HUES48 (cell line): ENCODE data around the gene PRRG1.

Source experiments
- H3K27ac ChIP-seq: one replicate; pipeline ENCODE4 v1.7.0; 2013; ENCODE audit warnings: low read depth, low read length, inconsistent platforms
- H3K27me3 ChIP-seq: 2 replicates; pipeline ENCODE4 v1.6.1; 2013; ENCODE audit warnings: mild to moderate bottlenecking, low read length; ENCODE audit not compliant: control insufficient read depth, insufficient read depth
- H3K36me3 ChIP-seq: 2 replicates; pipeline ENCODE4 v1.6.1; 2013; ENCODE audit warnings: low read length; ENCODE audit not compliant: control insufficient read depth, insufficient read depth
- H3K4me1 ChIP-seq: 2 replicates; pipeline ENCODE4 v1.6.1; 2013; ENCODE audit warnings: mild to moderate bottlenecking, low read length; ENCODE audit not compliant: control insufficient read depth, insufficient read depth
- H3K4me3 ChIP-seq: 2 replicates; pipeline ENCODE4 v1.5.1; 2013; ENCODE audit warnings: mild to moderate bottlenecking, low read depth, low read length
- H3K9ac ChIP-seq: 2 replicates; pipeline ENCODE4 v1.6.1; 2013; ENCODE audit warnings: mild to moderate bottlenecking, low read depth, low read length, moderate library complexity
- H3K9me3 ChIP-seq: 2 replicates; pipeline ENCODE4 v1.6.1; 2013; ENCODE audit warnings: low read length; ENCODE audit not compliant: control insufficient read depth, insufficient read depth

Gene PRRG1

GRCh38 chrX:37378404-37378803 lies 29.2 kb downstream of the PRRG1 start:
- peaks cover 31% of the 10 kb centered on the region for H3K4me1 ChIP-seq
- H3K9me3 ChIP-seq: no peaks in the 10 kb centered on the region
- H3K27ac ChIP-seq: no peak overlapping the region
- H3K36me3 ChIP-seq: no peaks in the 10 kb centered on the region
- no peak overlapping the region for H3K9ac ChIP-seq
- no peaks in the 10 kb centered on the region; the same call in 1 of the 2 replicates for H3K27me3 ChIP-seq
- H3K4me3 ChIP-seq: no peak overlapping the region

- no peaks in the 10 kb centered on the region for H3K36me3 ChIP-seq
- no peak overlapping the region for H3K9ac ChIP-seq
- H3K4me1 ChIP-seq: peaks cover 31% of the 10 kb centered on the region
- H3K27ac ChIP-seq: no peak overlapping the region
- no peak overlapping the region for H3K4me3 ChIP-seq
- no peaks in the 10 kb centered on the region; the same call in 1 of the 2 replicates for H3K27me3 ChIP-seq
- no peaks in the 10 kb centered on the region for H3K9me3 ChIP-seq
Observed at GRCh38 chrX:37378830-37379229, 29.7 kb downstream of the PRRG1 start.

DNA sequence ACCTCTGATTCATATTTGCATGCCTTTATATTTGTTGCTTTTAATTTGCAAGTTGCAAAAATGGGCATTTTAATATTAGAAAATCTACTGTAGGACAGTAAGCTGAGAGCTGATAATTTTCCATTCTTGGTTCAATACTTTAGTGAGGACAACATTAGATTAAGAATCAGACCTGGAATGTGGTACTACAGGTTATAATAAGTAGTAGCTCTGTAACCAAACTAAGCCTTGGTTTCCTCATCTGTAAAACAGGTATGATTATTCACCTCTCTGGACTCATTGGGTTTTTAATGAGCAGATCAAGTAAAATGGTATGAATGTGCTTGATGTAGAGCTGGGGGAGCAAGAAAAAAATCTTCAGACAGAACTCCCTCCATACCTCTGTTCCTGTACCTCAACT lies 31.1 kb downstream of the PRRG1 start:
- no peak overlapping the region for H3K4me3 ChIP-seq
- no peaks in the 10 kb centered on the region for H3K9me3 ChIP-seq
- no peak overlapping the region for H3K9ac ChIP-seq
- no peaks in the 10 kb centered on the region for H3K36me3 ChIP-seq
- H3K4me1 ChIP-seq: peaks cover 25% of the 10 kb centered on the region
- H3K27me3 ChIP-seq: no peaks in the 10 kb centered on the region; the same call in 1 of the 2 replicates
- H3K27ac ChIP-seq: no peak overlapping the region

DNA sequence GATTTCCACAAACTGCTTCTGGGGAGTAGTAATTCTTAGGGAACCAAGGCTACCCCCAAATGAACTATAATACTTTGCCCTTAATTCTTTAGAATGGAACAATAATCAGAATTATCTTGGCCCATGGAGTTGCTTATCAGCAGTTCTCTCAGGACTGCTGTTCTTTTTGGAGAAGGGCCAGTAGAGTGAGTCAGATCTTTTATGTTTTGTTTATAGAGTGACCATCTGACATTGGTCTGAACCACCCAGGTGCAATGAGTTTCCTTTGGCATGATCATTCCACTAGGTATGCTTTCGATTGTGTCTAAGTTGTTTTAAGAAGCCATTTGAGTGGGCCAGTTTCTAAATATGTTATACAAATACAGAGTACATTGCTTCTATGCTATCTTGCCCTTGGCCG lies 31.8 kb downstream of the PRRG1 start:
- no peak overlapping the region for H3K9ac ChIP-seq

DNA sequence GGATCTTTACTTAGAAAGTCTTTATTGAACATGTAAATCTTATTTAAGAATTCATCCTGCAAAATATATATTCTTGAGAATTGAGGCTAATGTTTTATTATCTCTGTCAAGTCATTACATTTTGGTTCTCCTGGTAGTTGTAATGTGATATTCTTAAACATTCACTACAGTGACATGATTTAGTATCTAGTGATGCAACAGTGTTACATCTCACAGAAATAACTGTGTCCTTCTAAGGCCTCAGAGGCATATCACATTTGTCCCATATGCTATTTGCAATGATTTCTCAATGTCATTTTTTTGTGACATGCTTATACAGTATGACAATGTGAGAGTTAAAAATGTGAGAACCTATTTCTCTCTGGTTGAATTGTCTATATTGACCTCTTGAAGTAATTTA lies 34.1 kb downstream of the PRRG1 start:
- Histone ChIP-seq H3K4me3 (no peak overlapping the region), H3K9ac (no peak overlapping the region), H3K27ac (no peak overlapping the region), H3K27me3 (no peaks in the 10 kb centered on the region; the same call in 1 of the 2 replicates), H3K4me1 (peaks cover 21% of the 10 kb centered on the region), H3K9me3 (no peaks in the 10 kb centered on the region), H3K36me3 (peaks cover 5% of the 10 kb centered on the region; the same call in 1 of the 2 replicates)

More for the DNA sequence above, 31.8 kb downstream of the PRRG1 start:
- H3K9me3 ChIP-seq: no peaks in the 10 kb centered on the region
- no peaks in the 10 kb centered on the region for H3K36me3 ChIP-seq
- no peak overlapping the region for H3K4me3 ChIP-seq
- no peak overlapping the region for H3K27ac ChIP-seq
- peaks cover 25% of the 10 kb centered on the region for H3K4me1 ChIP-seq
- H3K27me3 ChIP-seq: no peaks in the 10 kb centered on the region; the same call in 1 of the 2 replicates

- Histone ChIP-seq H3K9me3 (peaks cover 3% of the 10 kb centered on the region), H3K27ac (no peak overlapping the region), H3K4me1 (no peaks in the 10 kb centered on the region), H3K9ac (no peak overlapping the region), H3K36me3 (peaks cover 5% of the 10 kb centered on the region; the same call in 1 of the 2 replicates), H3K4me3 (no peak overlapping the region), H3K27me3 (no peaks in the 10 kb centered on the region; the same call in 1 of the 2 replicates)
Observed at GRCh38 chrX:37388413-37388812, 39.2 kb downstream of the PRRG1 start.

DNA sequence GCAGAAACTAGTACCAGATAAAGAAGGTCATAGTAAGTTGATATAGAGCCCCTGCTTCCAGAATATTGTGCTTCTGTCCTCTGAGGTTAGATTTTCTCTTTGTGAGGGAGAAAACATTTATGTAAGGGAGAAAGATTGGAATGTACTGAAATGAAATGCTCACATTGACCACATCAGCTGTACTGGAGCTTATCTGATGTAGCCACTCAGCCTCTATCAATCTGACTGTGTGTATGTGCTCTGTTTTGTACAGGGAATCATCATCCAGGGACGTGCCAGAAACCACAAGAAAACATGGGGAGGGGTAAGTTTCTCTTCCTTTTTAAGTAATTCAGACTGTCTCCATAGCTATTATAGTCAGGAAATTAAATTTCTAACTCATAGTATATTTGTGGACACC lies 56.8 kb downstream of the PRRG1 start:
- H3K36me3 ChIP-seq: peaks cover 18% of the 10 kb centered on the region
- no peak overlapping the region for H3K9ac ChIP-seq
- peaks cover 9% of the 10 kb centered on the region; the same call in 1 of the 2 replicates for H3K9me3 ChIP-seq
- H3K4me1 ChIP-seq: peaks cover 13% of the 10 kb centered on the region
- H3K4me3 ChIP-seq: no peak overlapping the region
- no peak overlapping the region for H3K27ac ChIP-seq
- no peaks in the 10 kb centered on the region for H3K27me3 ChIP-seq

- no peak overlapping the region for H3K9ac ChIP-seq
- H3K4me1 ChIP-seq: peaks cover 13% of the 10 kb centered on the region
- H3K27ac ChIP-seq: no peak overlapping the region
- H3K36me3 ChIP-seq: peaks cover 18% of the 10 kb centered on the region
- H3K27me3 ChIP-seq: no peaks in the 10 kb centered on the region
- peaks cover 9% of the 10 kb centered on the region; the same call in 1 of the 2 replicates for H3K9me3 ChIP-seq
- no peak overlapping the region for H3K4me3 ChIP-seq
Observed at GRCh38 chrX:37407736-37408135, 58.6 kb downstream of the PRRG1 start.

DNA sequence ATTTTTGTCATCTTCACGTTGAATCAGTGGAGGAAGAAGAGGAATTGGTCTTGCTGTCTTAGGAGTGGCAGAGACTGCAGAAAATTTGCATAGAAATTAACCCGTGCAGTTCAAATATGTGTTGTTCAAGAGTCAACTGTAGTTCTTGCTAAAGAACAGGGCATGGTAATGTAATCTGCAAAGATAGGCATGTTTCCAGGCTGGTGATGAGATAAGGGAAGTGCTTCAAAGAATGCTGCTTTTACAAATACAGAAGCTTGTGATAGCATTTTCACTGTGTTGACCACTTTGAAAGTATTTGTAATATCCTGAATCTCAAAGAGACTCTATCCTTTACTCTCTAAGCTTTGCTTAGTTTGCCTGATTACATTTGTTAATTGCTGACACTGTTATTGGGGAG lies 60.1 kb downstream of the PRRG1 start:
- Histone ChIP-seq H3K9ac (no peak overlapping the region), H3K27me3 (no peaks in the 10 kb centered on the region), H3K9me3 (peaks cover 9% of the 10 kb centered on the region; the same call in 1 of the 2 replicates), H3K4me1 (peaks cover 13% of the 10 kb centered on the region), H3K36me3 (peaks cover 23% of the 10 kb centered on the region), H3K27ac (no peak overlapping the region), H3K4me3 (no peak overlapping the region)

DNA sequence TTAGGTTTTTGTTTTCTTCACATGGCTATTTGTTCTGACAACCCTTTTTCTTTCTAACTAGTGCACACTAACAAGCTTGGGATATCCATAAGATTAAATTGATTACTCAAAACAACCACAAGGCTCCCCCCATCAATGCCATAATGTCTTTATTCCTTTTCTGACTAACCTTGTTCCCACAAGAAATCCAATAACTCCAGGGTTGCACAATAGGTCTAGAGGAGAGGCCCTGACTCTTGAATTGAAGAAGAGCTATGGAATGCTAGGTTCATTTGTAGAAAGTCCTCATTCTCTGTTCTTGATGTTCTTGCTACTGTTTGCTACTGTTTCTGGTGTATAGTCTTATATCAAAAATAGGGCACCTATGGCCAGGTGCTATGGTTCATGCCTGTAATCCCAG lies 71.0 kb downstream of the PRRG1 start:
- peaks cover 2% of the 10 kb centered on the region; the same call in 1 of the 2 replicates for H3K4me1 ChIP-seq
- H3K4me3 ChIP-seq: no peak overlapping the region
- H3K27me3 ChIP-seq: no peaks in the 10 kb centered on the region
- H3K9me3 ChIP-seq: no peaks in the 10 kb centered on the region
- no peaks in the 10 kb centered on the region for H3K36me3 ChIP-seq
- H3K9ac ChIP-seq: no peak overlapping the region
- H3K27ac ChIP-seq: no peak overlapping the region

DNA sequence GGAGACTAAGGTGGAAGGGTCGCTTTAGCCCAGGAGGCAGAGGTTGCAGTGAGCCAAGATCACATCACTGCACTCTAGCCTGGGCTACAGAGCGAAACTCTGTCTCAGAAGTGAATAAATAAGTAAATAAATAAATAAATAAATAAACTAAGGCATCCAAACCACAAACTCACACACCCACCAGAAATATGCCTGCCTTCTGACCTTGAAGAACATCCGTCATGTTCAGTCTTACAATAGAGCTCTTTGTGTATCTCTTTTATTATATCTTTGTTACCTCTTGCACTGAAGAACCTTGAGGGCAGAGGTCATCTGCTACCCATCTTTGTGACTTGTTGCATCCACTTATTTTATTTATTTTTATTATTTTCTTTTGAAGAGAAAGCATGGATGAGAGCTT lies 71.6 kb downstream of the PRRG1 start:
- Histone ChIP-seq H3K4me1 (peaks cover 2% of the 10 kb centered on the region; the same call in 1 of the 2 replicates), H3K36me3 (no peaks in the 10 kb centered on the region), H3K9ac (no peak overlapping the region), H3K9me3 (no peaks in the 10 kb centered on the region), H3K27me3 (no peaks in the 10 kb centered on the region), H3K27ac (no peak overlapping the region), H3K4me3 (no peak overlapping the region)
